GM21529 (cell line): ENCODE data around the gene HLA-DRB1.
"Not testable (repeated sequence)": the region's sequence is repeated elsewhere in the genome, so short reads cannot be mapped to it uniquely, and the experiment has no call there.

Source experiments
- ATAC-seq: cut with Tn5 transposase; IDR thresholded peaks from one replicate; pipeline ENCODE4 v1.9.1; 2021; ENCODE audit not compliant: unreplicated experiment

HLA-DRB1 gene

GRCh38 chr6:32589596-32590449 lies at the start of gene HLA-DRB1:
HLA-DRB1 (minus strand) TSS chr6:32589848; CDS start chr6:32589742, 106 bp downstream.
- peak; percentile 94 for ATAC-seq

- no peak for ATAC-seq
Measured at GRCh38 chr6:32638532-32639219, 49.0 kb upstream of the HLA-DRB1 start.

GRCh38 chr6:32637883-32638282 lies 48.2 kb upstream of the HLA-DRB1 start:
- ATAC-seq, result no peak

- peak; percentile 71 for ATAC-seq
Measured at GRCh38 chr6:32637219-32637880, 47.7 kb upstream of the HLA-DRB1 start, which contains the start of gene HLA-DQA1. HLA-DQA1 (plus strand) TSS chr6:32637406; CDS start chr6:32637459, 53 bp downstream.

- ATAC-seq, result no peak
Measured at GRCh38 chr6:32635526-32636123, 46.0 kb upstream of the HLA-DRB1 start.

DNA sequence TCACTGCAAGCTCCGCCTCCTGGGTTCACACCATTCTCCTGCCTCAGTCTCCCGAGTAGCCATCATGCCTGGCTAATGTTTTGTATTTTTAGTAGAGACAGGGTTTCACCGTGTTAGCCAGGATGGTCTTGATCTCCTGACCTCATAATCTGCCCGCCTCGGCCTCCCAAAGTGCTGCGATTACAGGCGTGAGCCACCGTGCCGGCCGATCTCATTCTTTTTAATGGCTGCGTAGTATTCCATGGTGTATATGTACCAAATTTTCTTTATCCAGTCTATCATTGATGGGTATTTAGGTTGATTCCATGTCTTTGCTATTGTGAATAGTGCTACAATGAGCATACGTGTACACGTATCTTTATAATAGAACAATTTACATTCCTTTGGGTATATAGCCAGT lies 40.1 kb upstream of the HLA-DRB1 start:
- ATAC-seq, result not testable (repeated sequence)

- ATAC-seq, result no peak
Measured at GRCh38 chr6:32627831-32628230, 38.2 kb upstream of the HLA-DRB1 start.

GRCh38 chr6:32627249-32627648 lies 37.6 kb upstream of the HLA-DRB1 start:
- no peak for ATAC-seq

DNA sequence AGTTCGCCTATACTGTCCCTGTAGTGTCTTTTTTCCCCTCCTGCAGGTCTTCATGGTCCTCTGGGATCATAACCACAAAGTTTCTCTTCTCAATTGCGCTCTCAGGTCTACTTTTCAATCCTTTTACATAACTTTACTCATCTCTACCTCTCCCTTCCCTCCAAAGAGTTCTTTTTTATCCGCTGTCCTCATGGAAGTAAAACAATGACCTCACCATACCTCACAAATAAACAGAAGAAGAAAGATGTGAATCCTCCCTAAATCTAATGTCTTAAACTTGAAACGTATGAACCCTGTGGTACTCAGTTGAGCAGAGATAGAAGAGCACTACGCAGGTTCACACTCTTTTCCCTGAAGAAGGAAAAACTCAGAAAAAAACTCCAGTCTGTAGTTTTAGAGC lies 35.5 kb upstream of the HLA-DRB1 start:
- no peak for ATAC-seq

DNA sequence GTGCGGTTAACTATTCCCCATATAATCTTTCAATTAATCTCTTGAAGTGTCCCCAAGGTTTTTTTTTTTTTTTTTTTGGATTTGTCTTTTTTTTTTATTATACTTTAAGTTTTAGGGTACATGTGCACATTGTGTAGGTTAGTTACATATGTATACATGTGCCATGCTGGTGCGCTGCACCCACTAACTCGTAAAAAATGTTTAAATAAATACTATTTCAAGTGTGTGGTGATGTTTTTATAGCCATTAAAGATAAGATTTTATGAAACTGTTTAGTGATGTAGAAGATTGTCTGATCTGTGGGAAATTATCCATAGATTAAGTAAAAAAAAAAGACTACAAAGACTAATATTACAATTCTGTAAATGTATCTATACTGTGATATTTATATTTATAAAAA lies 34.9 kb upstream of the HLA-DRB1 start:
- no peak for ATAC-seq

DNA sequence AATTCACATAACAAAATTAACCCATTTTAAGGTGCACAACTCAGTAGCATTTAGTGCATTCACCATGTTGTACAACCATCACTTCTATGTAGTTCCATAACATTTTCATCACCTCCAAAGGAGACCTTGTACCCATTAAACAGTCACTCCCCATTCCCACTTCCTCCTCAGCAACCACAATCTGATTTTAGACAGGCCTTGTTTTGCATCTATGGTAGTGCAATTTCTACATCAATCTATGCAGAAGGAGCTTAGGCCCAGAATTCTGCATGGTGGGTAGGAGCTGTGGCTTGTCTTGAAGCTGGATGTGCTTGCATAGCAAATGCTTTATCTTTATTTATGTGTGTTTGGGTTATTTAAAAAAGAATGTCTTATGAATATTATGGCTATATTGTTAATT lies 34.0 kb upstream of the HLA-DRB1 start:
- ATAC-seq, result no peak

- peak; percentile 64 for ATAC-seq
Measured at GRCh38 chr6:32622545-32623401, 33.1 kb upstream of the HLA-DRB1 start.

DNA sequence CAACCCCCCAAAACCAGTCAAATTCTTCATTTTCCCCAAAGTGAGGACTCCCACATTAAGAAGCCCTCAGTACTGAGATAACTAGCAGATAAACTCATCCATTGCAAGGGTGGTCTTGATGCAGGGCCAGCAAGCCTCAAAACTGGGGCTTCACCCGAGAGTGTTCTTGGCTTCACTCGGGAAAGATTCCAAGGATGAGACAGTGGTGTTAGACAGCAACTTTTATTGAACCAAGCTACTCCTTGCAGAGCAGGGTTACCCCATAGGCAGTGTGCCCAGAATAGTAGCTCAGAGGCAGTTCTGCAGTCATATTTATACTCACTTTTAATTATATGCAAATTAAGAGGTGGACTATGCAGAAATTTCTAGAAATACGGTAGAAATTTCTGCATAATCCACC lies 31.7 kb upstream of the HLA-DRB1 start:
- ATAC-seq, result no peak

DNA sequence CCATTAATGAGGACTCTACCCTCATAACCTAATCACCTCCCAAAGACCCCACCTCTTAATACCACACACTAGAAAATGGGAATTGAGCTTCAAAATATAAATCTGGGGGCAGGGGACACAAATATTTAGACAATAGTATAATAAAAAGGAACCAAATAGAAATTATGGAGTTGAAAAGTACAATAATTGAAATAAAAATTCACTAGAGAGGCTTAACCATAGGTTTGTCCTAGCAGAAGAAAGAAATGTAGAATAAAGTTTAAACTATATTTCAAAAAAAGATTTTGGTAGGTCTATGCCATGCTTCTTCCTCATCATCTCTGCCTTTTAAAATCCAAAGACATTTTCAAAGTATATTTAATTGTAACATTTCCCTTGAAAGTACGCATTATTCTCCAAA lies 28.1 kb upstream of the HLA-DRB1 start:
- no peak for ATAC-seq

GRCh38 chr6:32615885-32616532 lies 26.4 kb upstream of the HLA-DRB1 start:
- ATAC-seq, result no peak

DNA sequence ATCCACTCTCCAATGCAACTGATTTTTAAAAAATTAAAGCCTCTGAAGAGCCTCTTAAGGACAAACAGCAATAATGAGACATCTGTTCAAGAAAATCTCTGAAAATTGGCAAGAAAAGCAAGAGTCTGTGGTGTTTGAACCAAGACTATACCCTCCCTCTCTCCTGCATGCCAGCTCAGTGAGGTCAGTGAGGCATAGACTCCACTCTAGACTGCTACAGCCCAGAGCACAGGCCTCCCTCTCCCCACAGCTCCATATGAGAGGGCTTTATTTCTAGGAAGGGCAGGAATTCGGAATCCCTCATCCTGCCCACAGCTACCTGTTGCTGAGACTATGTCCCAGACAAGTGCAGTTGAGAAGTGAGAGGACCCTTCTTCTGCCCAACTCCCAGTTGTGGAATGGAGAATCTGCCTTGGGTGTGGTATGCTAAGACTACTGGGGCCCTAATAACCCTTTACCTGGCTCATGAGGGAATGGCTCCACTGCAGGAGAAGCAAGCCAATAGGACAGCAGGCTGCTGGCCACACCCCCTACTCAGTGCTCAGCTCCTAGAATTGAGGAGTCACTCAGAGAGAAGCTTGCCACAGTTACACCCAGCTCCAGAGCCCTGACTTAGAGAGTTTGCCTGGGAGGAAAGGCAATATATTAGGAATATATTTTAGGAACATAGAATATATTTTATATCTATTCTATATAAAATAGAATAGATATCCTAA lies 24.9 kb upstream of the HLA-DRB1 start:
- ATAC-seq, result no peak

- ATAC-seq, result no peak
Measured at GRCh38 chr6:32613475-32613874, 23.8 kb upstream of the HLA-DRB1 start.

DNA sequence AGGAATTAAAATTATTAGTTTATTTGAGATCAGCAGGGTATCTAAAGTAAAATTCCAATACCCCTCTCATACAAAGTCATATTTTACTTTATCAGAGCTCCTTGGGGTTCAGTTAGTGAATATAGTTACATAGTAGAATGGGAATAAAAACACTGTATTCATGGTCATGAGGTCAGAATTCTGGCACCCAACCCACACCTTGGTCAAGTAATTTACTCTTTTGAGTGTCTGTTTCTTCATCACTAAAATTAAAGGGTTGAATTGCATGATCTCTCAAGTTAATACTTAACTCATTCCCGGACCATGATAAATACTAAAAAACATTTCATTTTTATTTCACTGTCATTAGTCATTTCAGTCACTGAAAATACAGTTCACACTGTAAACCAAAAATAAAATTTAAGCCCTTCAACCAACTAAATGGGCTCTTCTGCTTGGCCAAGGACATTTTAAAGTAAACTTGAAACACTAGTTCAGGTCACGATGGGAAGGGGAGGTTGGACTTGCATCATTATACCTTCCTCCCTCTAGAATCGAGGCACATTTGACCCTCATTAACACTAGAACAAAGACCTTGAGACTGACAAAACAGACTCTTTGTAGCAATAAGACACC lies 21.1 kb upstream of the HLA-DRB1 start:
- no peak for ATAC-seq
